ENCODE results near the gene FREM2.

FREM2 gene

DNA sequence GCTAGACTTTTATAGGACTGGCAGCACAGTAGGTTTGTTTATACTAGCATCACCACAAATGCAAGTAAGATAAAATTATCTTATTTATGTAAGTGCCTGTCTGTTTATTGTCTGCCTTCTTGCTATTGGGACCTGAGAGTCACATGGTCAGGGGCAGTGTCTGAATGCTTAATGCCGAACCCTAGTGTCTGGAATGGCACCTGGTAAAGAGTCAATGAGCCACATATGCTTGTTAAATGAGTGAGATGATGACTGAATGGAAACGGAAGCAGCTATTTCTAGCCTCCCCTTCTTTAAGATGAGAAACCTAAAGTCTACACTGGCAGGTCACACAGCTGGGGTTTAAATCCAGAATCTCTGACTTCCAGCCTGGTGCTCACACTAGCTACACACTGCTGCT, 211.6 kb downstream of the FREM2 start:
- no peak for DNase-seq (ENCODE audit: low spot score)

DNA sequence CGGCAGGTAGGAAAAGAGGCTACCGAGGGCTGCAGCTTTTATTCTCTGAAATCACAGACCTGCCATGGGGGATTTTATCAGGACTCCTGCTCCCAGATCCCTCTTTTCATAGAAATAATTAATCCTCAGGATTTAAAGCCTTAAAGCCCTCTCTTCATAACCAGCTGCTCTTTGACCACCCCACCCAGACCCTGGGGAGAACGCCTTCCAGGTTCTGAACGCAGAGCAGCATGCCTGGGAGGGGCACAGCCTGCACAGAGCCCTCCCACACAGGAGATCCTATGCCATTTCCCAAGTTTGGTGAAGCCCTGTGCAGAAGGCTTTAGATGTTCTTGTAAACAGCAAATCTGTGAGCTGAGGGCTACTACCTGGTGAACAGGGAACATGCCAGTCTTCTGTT, 212.7 kb downstream of the FREM2 start:
- no peak for DNase-seq (ENCODE audit: low spot score)

DNA sequence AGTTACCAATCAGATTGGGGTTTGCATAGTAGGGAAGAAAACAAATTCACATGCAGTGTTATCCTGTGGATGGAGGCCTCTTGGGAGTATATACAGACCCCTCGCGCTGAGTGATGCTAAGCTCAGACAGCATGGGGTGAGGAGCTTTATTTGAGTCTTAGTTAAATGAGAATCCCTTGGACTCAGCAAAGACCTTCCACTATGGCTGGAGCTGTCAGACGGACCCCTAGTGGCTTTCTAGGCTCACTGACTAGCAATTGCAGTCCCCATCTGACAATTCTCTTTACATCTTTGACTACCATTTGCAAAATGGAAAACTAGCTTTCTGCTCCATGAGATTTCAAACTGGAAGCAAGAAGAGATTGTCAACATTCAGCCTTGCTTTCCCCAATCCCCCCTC, 213.3 kb downstream of the FREM2 start:
- DNase-seq (ENCODE audit: low spot score): no peak

DNA sequence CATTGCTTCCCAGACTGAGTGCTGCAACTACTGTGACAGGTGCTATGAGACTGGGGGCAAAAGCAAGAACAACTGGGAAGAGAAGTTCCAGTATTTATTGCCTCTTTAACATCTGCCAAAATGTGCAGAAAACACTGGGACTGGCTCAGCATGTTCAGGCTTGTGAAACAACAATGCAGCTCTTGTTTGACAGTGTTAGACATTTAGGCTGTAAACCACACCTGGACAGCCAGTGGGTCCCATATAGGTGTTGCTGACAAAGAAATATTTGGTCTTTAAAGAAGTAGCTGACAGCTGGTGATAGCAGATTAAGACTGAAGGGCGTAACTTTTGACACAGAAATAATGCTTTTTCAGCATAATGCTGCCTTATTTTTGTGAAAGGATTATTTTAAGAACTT, 215.7 kb downstream of the FREM2 start:
- no peak for DNase-seq (ENCODE audit: low spot score)

DNA sequence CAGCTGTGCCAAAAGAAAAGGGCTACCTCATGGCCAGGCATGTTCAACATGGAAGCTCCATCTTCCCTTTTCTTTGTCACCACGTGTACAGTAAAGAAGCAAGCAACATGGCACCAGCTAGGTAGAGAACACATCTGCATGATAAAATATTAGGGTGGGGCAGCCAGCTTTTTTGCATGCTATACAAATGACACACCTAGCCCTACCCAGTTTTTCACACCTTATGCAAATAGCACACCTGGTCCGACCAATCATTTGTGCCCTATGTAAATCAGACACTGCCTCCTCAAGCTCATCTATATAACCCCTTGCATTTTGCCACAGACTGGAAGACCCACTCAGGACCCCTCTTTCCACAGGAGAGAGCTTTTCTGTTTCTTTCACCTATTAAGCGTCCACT, 218.2 kb downstream of the FREM2 start:
- no peak for DNase-seq (ENCODE audit: low spot score)

DNA sequence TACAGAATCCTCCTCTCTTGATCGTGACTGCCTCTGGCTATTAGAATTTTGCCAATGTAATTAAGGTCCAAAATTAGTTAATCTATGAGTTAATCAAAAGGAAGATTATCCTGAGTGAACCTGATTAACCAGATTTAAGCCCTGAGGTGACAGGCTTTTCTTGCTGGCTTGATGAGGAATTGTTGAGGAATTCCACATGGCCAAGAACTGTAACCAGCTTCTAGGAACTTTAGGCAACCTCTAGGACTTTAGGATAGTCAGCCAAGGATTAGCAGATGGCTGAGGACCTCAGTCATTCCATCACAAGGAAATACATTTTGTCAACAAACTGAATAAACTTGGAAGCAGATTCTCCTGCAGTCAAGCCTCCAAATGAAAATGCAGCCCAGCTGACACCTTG, 219.0 kb downstream of the FREM2 start:
- DNase-seq (ENCODE audit: low spot score): no peak

DNA sequence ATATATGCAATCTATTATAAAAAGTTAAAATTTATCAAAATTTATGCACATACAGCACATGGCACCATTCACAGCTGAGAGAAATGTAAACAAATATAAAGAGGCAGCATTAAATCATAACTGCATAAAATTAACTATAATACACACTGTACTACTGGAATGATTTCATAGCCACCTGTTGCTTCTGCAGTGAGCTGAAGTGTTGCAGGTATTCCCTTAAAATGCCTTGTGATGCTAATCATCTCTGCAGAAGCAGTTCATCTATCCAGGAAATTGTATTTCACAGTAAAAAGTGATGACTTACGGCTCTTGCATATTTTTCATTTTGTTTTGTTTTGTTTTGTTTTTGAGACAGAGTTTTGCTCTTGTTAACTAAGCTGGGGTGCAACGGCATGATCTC, 221.7 kb downstream of the FREM2 start:
- DNase-seq (ENCODE audit: low spot score): no peak

DNA sequence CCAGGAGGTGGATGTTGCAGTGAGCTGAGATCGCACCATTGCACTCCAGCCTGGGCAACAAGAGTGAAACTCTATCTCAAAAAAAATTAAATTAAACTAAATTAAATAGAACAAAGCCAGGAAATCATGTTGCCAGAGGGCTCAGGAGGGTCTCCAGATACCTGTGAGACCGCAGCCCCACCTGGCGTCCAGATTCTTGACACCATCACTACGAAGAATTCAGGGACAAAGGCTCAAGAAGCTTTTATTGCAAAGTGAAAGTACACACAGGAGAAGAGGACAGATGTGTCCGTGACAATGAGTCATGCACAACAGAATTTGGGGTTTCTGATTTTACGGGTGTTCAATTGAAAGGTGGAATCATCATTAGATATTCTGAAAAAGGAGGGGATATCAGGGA, 227.2 kb downstream of the FREM2 start:
- no peak for DNase-seq (ENCODE audit: low spot score)

DNA sequence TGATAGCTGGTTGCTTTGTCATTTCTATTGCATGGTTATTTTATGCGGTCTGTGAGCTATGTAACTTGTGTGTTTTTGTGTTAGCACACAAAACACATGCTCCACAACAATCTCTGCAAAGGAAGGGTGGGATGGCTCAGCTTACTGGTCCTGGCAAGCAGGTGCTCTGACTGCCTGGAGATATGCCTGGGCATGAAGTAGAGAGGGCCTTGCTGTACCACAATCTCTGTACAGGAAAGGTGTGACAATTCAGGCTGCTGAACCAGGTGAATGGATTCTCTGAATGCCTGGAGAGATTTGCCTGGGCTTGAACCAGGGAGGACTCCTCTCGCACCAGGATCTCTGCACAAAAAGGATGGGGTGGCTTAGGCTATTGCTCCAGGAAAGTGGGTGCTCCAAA, 234.2 kb downstream of the FREM2 start:
- DNase-seq (ENCODE audit: low spot score): no peak

DNA sequence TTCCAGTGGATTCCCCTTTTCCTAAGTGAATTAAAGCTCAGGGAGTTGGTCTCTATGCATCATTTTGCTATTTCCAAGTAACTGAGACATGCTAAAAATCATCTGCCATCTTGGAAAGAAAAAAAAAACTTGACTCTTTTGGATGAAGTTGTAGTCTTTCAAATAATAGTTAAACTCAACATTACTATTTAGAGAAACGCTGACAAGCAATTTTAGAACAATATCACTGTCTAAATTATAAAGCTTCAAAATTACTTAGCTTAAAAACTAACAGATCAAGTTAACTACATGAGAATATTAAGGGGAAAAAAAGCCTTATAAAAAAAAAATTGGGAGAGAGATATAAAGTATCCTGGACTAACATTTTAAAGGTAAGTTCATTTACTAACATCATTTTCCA, 235.3 kb downstream of the FREM2 start:
- DNase-seq (ENCODE audit: low spot score): no peak

DNA sequence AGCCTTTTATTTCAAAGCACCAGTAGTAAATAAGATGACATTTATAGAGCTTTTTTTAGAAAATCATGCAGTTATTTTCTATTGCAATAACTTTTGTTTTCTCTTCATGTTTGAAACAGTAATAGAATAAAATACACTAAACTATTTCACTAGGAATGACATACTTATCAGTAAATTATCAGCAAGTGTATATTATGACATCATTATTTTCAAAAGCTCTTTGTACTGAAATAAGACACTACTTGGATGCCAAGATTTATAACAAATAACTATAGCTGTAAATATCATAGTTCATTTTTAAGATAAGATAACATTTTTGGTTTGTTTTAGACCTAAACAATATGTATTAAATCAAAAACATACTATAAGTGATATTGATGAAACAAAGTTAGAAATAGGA, 246.9 kb downstream of the FREM2 start:
- no peak for DNase-seq (ENCODE audit: low spot score)
